H1 (cell line): ENCODE data around the gene TDRD1. TPM values are rescaled to one million over a fixed set of nuclear protein-coding genes. Genes with fewer than 3 reads are reported as not detected.

Experiments used
- CTCF ChIA-PET: fragments of 300-600 bp; sonication (Branson Sonifier 250); formaldehyde crosslinking; loops from one replicate; lab custom pipeline; 2021; ENCODE audit not compliant: partially characterized antibody; lab: Charles Lee
- POLR2A ChIA-PET: fragments of 300-600 bp; sonication (Branson Sonifier 250); formaldehyde crosslinking; loops from one replicate; lab custom pipeline; 2021; ENCODE audit warnings: inconsistent platforms; ENCODE audit not compliant: partially characterized antibody; lab: Charles Lee
- DNase-seq, 2 experiments: peaks; one replicate each; pipeline versions ENCODE4 v3.0.0 to v3.0.0-alpha.2; 2010 to 2022; ENCODE audit warnings: low spot score in 2 of 2, low read depth in 1 of 2, mixed read lengths in 1 of 2
- FAIRE-seq: peaks from 2 replicates; lab custom pipeline; 2011; peaks lifted over from hg19 to GRCh38; lab: Jason Lieb, UNC
- H2AFZ ChIP-seq: 2 replicates; pipeline ENCODE4 v1.8.1; 2012; ENCODE audit warnings: low read length, inconsistent platforms
- H2AK5ac ChIP-seq: 2 replicates; pipeline ENCODE4 v1.6.1; 2013; ENCODE audit warnings: low read depth, low read length
- H2BK120ac ChIP-seq: replicated peaks from 2 replicates; pipeline ENCODE3; 2013; ENCODE audit warnings: low read depth, low read length, inconsistent platforms
- H2BK12ac ChIP-seq: 2 replicates; pipeline ENCODE4 v1.6.1; 2013; ENCODE audit warnings: low read depth, low read length
- H2BK15ac ChIP-seq: 2 replicates; pipeline ENCODE4 v1.6.1; 2013; ENCODE audit warnings: low read length
- H2BK20ac ChIP-seq: 2 replicates; pipeline ENCODE4 v1.6.1; 2013; ENCODE audit warnings: low read length
- H2BK5ac ChIP-seq: 2 replicates; pipeline ENCODE4 v1.6.1; 2013; ENCODE audit warnings: low read depth, low read length
- H3K14ac ChIP-seq: 2 replicates; pipeline ENCODE4 v1.6.1; 2013; ENCODE audit warnings: inconsistent platforms; ENCODE audit not compliant: insufficient read length
- H3K18ac ChIP-seq: 2 replicates; pipeline ENCODE4 v1.6.1; 2013; ENCODE audit warnings: low read length; ENCODE audit errors: extremely low read depth
- H3K23ac ChIP-seq: 2 replicates; pipeline ENCODE4 v1.6.1; 2013; ENCODE audit warnings: inconsistent platforms; ENCODE audit not compliant: insufficient read length
- H3K23me2 ChIP-seq: 2 replicates; pipeline ENCODE4 v1.6.1; 2013; ENCODE audit warnings: low read depth, low read length
- H3K27ac ChIP-seq: 2 replicates; pipeline ENCODE4 v1.6.1; 2011; ENCODE audit warnings: low read depth, low read length, inconsistent platforms
- H3K27me3 ChIP-seq, 4 experiments: replicated peaks in 1 of 4; 1 replicate in 1 of 4; 2 replicates in 3 of 4; pipeline versions ENCODE4 v1.6.1 to v1.8.1; 2011 to 2013; ENCODE audit warnings: low read length in 3 of 4, mild to moderate bottlenecking in 3 of 4, inconsistent platforms in 2 of 4, mixed read lengths in 2 of 4, moderate library complexity in 1 of 4; ENCODE audit not compliant: control insufficient read depth in 3 of 4, insufficient read depth in 3 of 4; ENCODE audit errors: extremely low read depth in 1 of 4
- H3K36me3 ChIP-seq, 4 experiments: 2 replicates each; pipeline versions ENCODE4 v1.6.1 to v1.8.1; 2011 to 2013; ENCODE audit warnings: mild to moderate bottlenecking in 4 of 4, low read length in 3 of 4, moderate library complexity in 2 of 4, control low read depth in 1 of 4, inconsistent platforms in 1 of 4; ENCODE audit not compliant: insufficient read depth in 4 of 4, control insufficient read depth in 2 of 4
- H3K4ac ChIP-seq: replicated peaks from 2 replicates; pipeline ENCODE3; 2013; ENCODE audit warnings: low read length, low read depth, mixed read lengths, inconsistent platforms; ENCODE audit not compliant: insufficient read length
- H3K4me1 ChIP-seq, 4 experiments: replicated peaks in 1 of 4; 1 replicate in 1 of 4; 2 replicates in 3 of 4; pipeline versions ENCODE4 v1.6.1 to v1.8.1; 2011 to 2013; ENCODE audit warnings: low read length in 3 of 4, inconsistent platforms in 2 of 4, mixed read lengths in 1 of 4; ENCODE audit not compliant: insufficient read depth in 4 of 4, control insufficient read depth in 3 of 4
- H3K4me2 ChIP-seq, 2 experiments: 2 replicates each; pipeline versions ENCODE4 v1.6.1 to v1.8.1; 2011 to 2013; ENCODE audit warnings: low read depth in 2 of 2, low read length in 2 of 2, control low read depth in 1 of 2, inconsistent platforms in 1 of 2, mild to moderate bottlenecking in 1 of 2; ENCODE audit not compliant: insufficient read depth in 1 of 2
- H3K4me3 ChIP-seq, 4 experiments: fragments of 200-600, 300-600 bp in 1 of 4; sonication (generic), shearing (Covaris generic), sonication (Bioruptor Twin) in 1 of 4; 2 replicates each; pipeline versions ENCODE4 v1.5.1 to v1.8.1; 2011 to 2016; ENCODE audit warnings: low read length in 4 of 4, low read depth in 3 of 4, control low read depth in 2 of 4, inconsistent platforms in 2 of 4, mild to moderate bottlenecking in 2 of 4, mixed read lengths in 1 of 4, moderate library complexity in 1 of 4; ENCODE audit not compliant: insufficient read depth in 2 of 4; ENCODE audit errors: extremely low read depth in 1 of 4
- H3K56ac ChIP-seq: replicated peaks from 2 replicates; pipeline ENCODE3; 2013; ENCODE audit warnings: low read depth, mild to moderate bottlenecking, mixed read lengths, low read length, inconsistent platforms; ENCODE audit not compliant: insufficient read length
- H3K79me1 ChIP-seq: 2 replicates; pipeline ENCODE4 v1.6.1; 2013; ENCODE audit warnings: low read depth, low read length, control low read depth
- H3K79me2 ChIP-seq, 2 experiments: 2 replicates each; pipeline versions ENCODE4 v1.6.1 to v1.8.1; 2012 to 2013; ENCODE audit warnings: low read length in 2 of 2, mild to moderate bottlenecking in 2 of 2, inconsistent platforms in 1 of 2; ENCODE audit not compliant: insufficient read depth in 2 of 2, control insufficient read depth in 1 of 2
- H3K9ac ChIP-seq, 4 experiments: replicated peaks in 1 of 4; 1 replicate in 1 of 4; 2 replicates in 3 of 4; pipeline versions ENCODE4 v1.6.1 to v1.8.1; 2011 to 2013; ENCODE audit warnings: low read depth in 3 of 4, low read length in 3 of 4, control low read depth in 2 of 4, mild to moderate bottlenecking in 2 of 4, moderate library complexity in 2 of 4, inconsistent platforms in 1 of 4; ENCODE audit errors: extremely low read depth in 1 of 4
- H3K9me3 ChIP-seq, 2 experiments: 2 replicates each; pipeline versions ENCODE4 v1.6.1 to v1.8.1; 2012 to 2013; ENCODE audit warnings: mild to moderate bottlenecking in 2 of 2, moderate library complexity in 2 of 2, control low read depth in 1 of 2, inconsistent platforms in 1 of 2, low read depth in 1 of 2, low read length in 1 of 2, mixed read lengths in 1 of 2; ENCODE audit not compliant: insufficient read depth in 2 of 2
- H4K20me1 ChIP-seq, 2 experiments: replicated peaks in 1 of 2; 2 replicates each; pipeline versions ENCODE3 to v1.8.1; 2011 to 2013; ENCODE audit warnings: inconsistent platforms in 2 of 2, low read length in 2 of 2, mild to moderate bottlenecking in 1 of 2; ENCODE audit not compliant: insufficient read depth in 2 of 2, control insufficient read depth in 1 of 2
- H4K5ac ChIP-seq: 2 replicates; pipeline ENCODE4 v1.6.1; 2013; ENCODE audit warnings: low read length, low read depth, mixed read lengths, inconsistent platforms; ENCODE audit not compliant: insufficient read length
- H4K8ac ChIP-seq: 2 replicates; pipeline ENCODE4 v1.8.0; 2013; ENCODE audit warnings: mild to moderate bottlenecking, moderate library complexity, low read length, inconsistent platforms; ENCODE audit not compliant: insufficient read depth; ENCODE audit errors: extremely low read depth
- H4K91ac ChIP-seq: replicated peaks from 2 replicates; pipeline ENCODE3; 2013; ENCODE audit warnings: low read length, mixed read lengths, inconsistent platforms; ENCODE audit not compliant: insufficient read length
- WGBS, 2 experiments: shearing (Covaris generic) in 1 of 2; methylation state at CpG; one replicate each; pipeline versions ENCODE4 v1.1.6 to v1.1.7; 2013 to 2015; ENCODE audit warnings: low lambda C conversion rate in 2 of 2, mixed read lengths in 2 of 2, inconsistent platforms in 1 of 2, low coverage in 1 of 2, missing lambda C conversion rate in 1 of 2; ENCODE audit not compliant: insufficient replicate concordance in 2 of 2, insufficient coverage in 1 of 2, insufficient read length in 1 of 2; ENCODE audit errors: extremely low coverage in 1 of 2, missing lambda C conversion rate in 1 of 2; 5-methylcytosine and 5-hydroxymethylcytosine counted together
- polyA plus RNA-seq, 7 experiments: library from polyadenylated mRNA; depleted of rRNA in 3 of 7; stranded (reverse) in 5 of 7; unstranded in 2 of 7; fragments of >200 nt in 5 of 7; fragments of 200-250 nt in 2 of 7; gene quantifications; 1 replicate in 5 of 7; 2 replicates in 1 of 7; 4 replicates in 1 of 7; pipeline versions ENCODE4 v1.2.1 to v1.2.3, GENCODE V29; 2011 to 2013; ENCODE audit warnings: missing spikeins in 2 of 7, mixed read lengths in 2 of 7
- total RNA-seq: library from RNA; stranded (reverse); fragmentation: NEBNext Ultra II Directional; extraction: Animal tissue kit (Norgen Biotek cat#: 25700); gene quantifications from 2 replicates; pipeline ENCODE4 v1.2.1, GENCODE V29; 2021

TDRD1 gene
- total and polyA plus RNA-seq, 2 of the 8 experiments (the other 6 are each of a cell fraction or from before 2014, with no cell fraction given) = 0.02 to 0.71 TPM

- Histone ChIP-seq H3K4me2 (no peak overlapping the region), H4K91ac (no peak overlapping the region), H3K27me3 (no peaks in the 10 kb centered on the region), H3K9ac (no peak overlapping the region), H2BK120ac (no peak overlapping the region), H3K4me1 (no peaks in the 10 kb centered on the region), H3K14ac (no peak overlapping the region), H3K4me3 (no peak overlapping the region), H3K79me2 (no peaks in the 10 kb centered on the region), H3K23ac (no peak overlapping the region), H2BK15ac (no peak overlapping the region), H3K36me3 (no peaks in the 10 kb centered on the region), H3K56ac (no peak overlapping the region), H2BK20ac (no peak overlapping the region), H2BK12ac (no peak overlapping the region), H3K9me3 (0 out of 4 replicates have a peak, but pooled peaks cover 0 to 2% of the 10 kb centered on the region in 2 experiments), H3K18ac (no peak overlapping the region), H3K23me2 (no peaks in the 10 kb centered on the region), H4K20me1 (no peaks in the 10 kb centered on the region), H3K4ac (no peak overlapping the region), H2AFZ (no peak overlapping the region), H3K27ac (no peak overlapping the region), H4K8ac (no peak overlapping the region), H3K79me1 (no peaks in the 10 kb centered on the region; the same call in 1 of the 2 replicates), H2BK5ac (no peak overlapping the region), H4K5ac (no peak overlapping the region), H2AK5ac (no peak overlapping the region)
- CTCF ChIA-PET = no interaction called here
- no peak for FAIRE-seq
- WGBS, 2 experiments = 85% methylated on average over 5 of the region's 5 CpGs; no CpG with 5 or more reads in 1 of the 2 experiments
- POLR2A ChIA-PET = no interaction called here
- no peak for DNase-seq
These were observed 79.2 kb downstream of the TDRD1 start for GRCh38 chr10:114258274-114258840.
